ACC112 (cell line): ENCODE data around the gene EPG5.

Experiments
- H2AFZ ChIP-seq: fragments of 200-600 bp; sonication (generic); one replicate; pipeline ENCODE4 v1.6.0; 2017; ENCODE audit warnings: antibody characterized with exemption, low read length; ENCODE audit not compliant: unreplicated experiment
- H3K27ac ChIP-seq: fragments of 200-600 bp; sonication (generic); 2 replicates; pipeline ENCODE4 v1.5.1; 2014; ENCODE audit warnings: low read depth, mild to moderate bottlenecking, antibody characterized with exemption, low read length, moderate library complexity
- H3K27me3 ChIP-seq: fragments of 200-600 bp; sonication (generic); 2 replicates; pipeline ENCODE4 v1.6.1; 2014; ENCODE audit warnings: mild to moderate bottlenecking, antibody characterized with exemption, low read length, moderate library complexity, mixed read lengths; ENCODE audit not compliant: insufficient read depth
- H3K36me3 ChIP-seq: fragments of 200-600 bp; sonication (generic); 2 replicates; pipeline ENCODE4 v1.6.1; 2016; ENCODE audit warnings: mild to moderate bottlenecking, antibody characterized with exemption, low read length, moderate library complexity, mixed read lengths; ENCODE audit not compliant: insufficient read depth
- H3K4me1 ChIP-seq: fragments of 200-600 bp; sonication (generic); one replicate; pipeline ENCODE4 v1.6.1; 2016; ENCODE audit warnings: low read length, mixed read lengths; ENCODE audit not compliant: insufficient read depth, unreplicated experiment, control insufficient read depth
- H3K4me3 ChIP-seq: fragments of 200-600 bp; sonication (generic); 2 replicates; pipeline ENCODE4 v1.5.1; 2014; ENCODE audit warnings: mild to moderate bottlenecking, low read depth, low read length
- H3K79me2 ChIP-seq: fragments of 200-600 bp; sonication (generic); one replicate; pipeline ENCODE4 v1.6.0; 2016; ENCODE audit warnings: low read length; ENCODE audit not compliant: control insufficient read depth, unreplicated experiment, insufficient read depth

EPG5 gene

GRCh38 chr18:45926085-45926484 lies 41.0 kb downstream of the EPG5 start:
- H3K27ac ChIP-seq, result no peak overlapping the region
- peaks cover 5% of the 10 kb centered on the region for H3K4me1 ChIP-seq
- H3K79me2 ChIP-seq, result no peaks in the 10 kb centered on the region
- no peak overlapping the region for H3K4me3 ChIP-seq
- H3K36me3 ChIP-seq, result peaks cover 61% of the 10 kb centered on the region
- H2AFZ ChIP-seq, result no peak overlapping the region
- H3K27me3 ChIP-seq, result no peaks in the 10 kb centered on the region

- H2AFZ ChIP-seq, result no peak overlapping the region
- peaks cover 43% of the 10 kb centered on the region for H3K36me3 ChIP-seq
- no peak overlapping the region for H3K4me3 ChIP-seq
- H3K27me3 ChIP-seq, result no peaks in the 10 kb centered on the region
- H3K27ac ChIP-seq, result no peak overlapping the region
- H3K4me1 ChIP-seq, result peaks cover 17% of the 10 kb centered on the region
- peaks cover 6% of the 10 kb centered on the region for H3K79me2 ChIP-seq
These were observed 44.0 kb downstream of the EPG5 start for GRCh38 chr18:45923138-45923537.

- Histone ChIP-seq H3K27ac (peak overlapping the region; percentile 28; the same call in 1 of the 2 replicates), H3K4me3 (no peak overlapping the region), H3K79me2 (peaks cover 6% of the 10 kb centered on the region), H3K36me3 (peaks cover 62% of the 10 kb centered on the region), H2AFZ (no peak overlapping the region), H3K4me1 (peaks cover 17% of the 10 kb centered on the region), H3K27me3 (no peaks in the 10 kb centered on the region)
These were observed 46.8 kb downstream of the EPG5 start for GRCh38 chr18:45920367-45920766.

- no peak overlapping the region for H2AFZ ChIP-seq
- peaks cover 14% of the 10 kb centered on the region for H3K4me1 ChIP-seq
- peaks cover 55% of the 10 kb centered on the region for H3K36me3 ChIP-seq
- no peak overlapping the region for H3K4me3 ChIP-seq
- no peaks in the 10 kb centered on the region for H3K27me3 ChIP-seq
- H3K79me2 ChIP-seq, result peaks cover 6% of the 10 kb centered on the region
- no peak overlapping the region for H3K27ac ChIP-seq
These were observed 50.8 kb downstream of the EPG5 start for GRCh38 chr18:45916302-45916701.

- H3K27me3 ChIP-seq, result no peaks in the 10 kb centered on the region
- no peak overlapping the region for H2AFZ ChIP-seq
- no peaks in the 10 kb centered on the region for H3K79me2 ChIP-seq
- H3K36me3 ChIP-seq, result peaks cover 63% of the 10 kb centered on the region
- H3K27ac ChIP-seq, result no peak overlapping the region
- no peaks in the 10 kb centered on the region for H3K4me1 ChIP-seq
- H3K4me3 ChIP-seq, result no peak overlapping the region
These were observed 53.9 kb downstream of the EPG5 start for GRCh38 chr18:45913276-45913675.

- Histone ChIP-seq H2AFZ (no peak overlapping the region), H3K36me3 (peaks cover 52% of the 10 kb centered on the region), H3K4me3 (no peak overlapping the region), H3K79me2 (no peaks in the 10 kb centered on the region), H3K27me3 (no peaks in the 10 kb centered on the region), H3K27ac (no peak overlapping the region), H3K4me1 (no peaks in the 10 kb centered on the region)
These were observed 56.6 kb downstream of the EPG5 start for GRCh38 chr18:45910405-45911023.

GRCh38 chr18:45901654-45902210 lies 65.4 kb downstream of the EPG5 start:
- Histone ChIP-seq H3K4me1 (no peaks in the 10 kb centered on the region), H2AFZ (no peak overlapping the region), H3K4me3 (no peak overlapping the region), H3K27ac (no peak overlapping the region), H3K27me3 (no peaks in the 10 kb centered on the region), H3K79me2 (no peaks in the 10 kb centered on the region), H3K36me3 (peaks cover 47% of the 10 kb centered on the region)

- Histone ChIP-seq H3K4me1 (no peaks in the 10 kb centered on the region), H3K27me3 (no peaks in the 10 kb centered on the region), H3K79me2 (no peaks in the 10 kb centered on the region), H3K4me3 (no peak overlapping the region), H3K36me3 (peaks cover 44% of the 10 kb centered on the region), H3K27ac (no peak overlapping the region), H2AFZ (no peak overlapping the region)
These were observed 66.5 kb downstream of the EPG5 start for GRCh38 chr18:45900623-45901022.

- peaks cover 2% of the 10 kb centered on the region for H3K79me2 ChIP-seq
- H3K4me3 ChIP-seq, result no peak overlapping the region
- no peaks in the 10 kb centered on the region for H3K27me3 ChIP-seq
- H3K36me3 ChIP-seq, result peaks cover 37% of the 10 kb centered on the region
- H2AFZ ChIP-seq, result no peak overlapping the region
- no peaks in the 10 kb centered on the region for H3K4me1 ChIP-seq
- H3K27ac ChIP-seq, result no peak overlapping the region
These were observed 70.1 kb downstream of the EPG5 start for GRCh38 chr18:45896991-45897390.

- H3K79me2 ChIP-seq, result peaks cover 2% of the 10 kb centered on the region
- H3K27me3 ChIP-seq, result no peaks in the 10 kb centered on the region
- no peaks in the 10 kb centered on the region for H3K4me1 ChIP-seq
- no peak overlapping the region for H3K4me3 ChIP-seq
- H3K27ac ChIP-seq, result no peak overlapping the region
- H3K36me3 ChIP-seq, result peaks cover 31% of the 10 kb centered on the region
- no peak overlapping the region for H2AFZ ChIP-seq
These were observed 70.7 kb downstream of the EPG5 start for GRCh38 chr18:45896452-45896851.

- Histone ChIP-seq H3K79me2 (peaks cover 2% of the 10 kb centered on the region), H3K27me3 (no peaks in the 10 kb centered on the region), H2AFZ (no peak overlapping the region), H3K36me3 (peaks cover 23% of the 10 kb centered on the region), H3K4me3 (no peak overlapping the region), H3K27ac (no peak overlapping the region), H3K4me1 (no peaks in the 10 kb centered on the region)
These were observed 71.8 kb downstream of the EPG5 start for GRCh38 chr18:45895339-45895738.
